Activated naive CD8-positive, alpha-beta T cell (primary cell): ENCODE data around the gene FABP3.
"Not testable (repeated sequence)": the region's sequence is repeated elsewhere in the genome, so short reads cannot be mapped to it uniquely, and the experiment has no call there.

Experiments used
- H3K27ac Mint-ChIP-seq: one replicate; pipeline ENCODE4 v1.8.0; 2021; ENCODE audit warnings: mixed read lengths
- H3K27me3 Mint-ChIP-seq: one replicate; pipeline ENCODE4 v1.8.0; 2021; ENCODE audit warnings: mixed read lengths
- H3K36me3 Mint-ChIP-seq: one replicate; pipeline ENCODE4 v1.8.0; 2021; ENCODE audit warnings: mixed read lengths
- H3K4me1 Mint-ChIP-seq: one replicate; pipeline ENCODE4 v1.8.0; 2021; ENCODE audit warnings: low read depth, mixed read lengths
- H3K4me3 Mint-ChIP-seq: one replicate; pipeline ENCODE4 v1.8.0; 2021; ENCODE audit warnings: mild to moderate bottlenecking, mixed read lengths
- H3K9me3 Mint-ChIP-seq: one replicate; pipeline ENCODE4 v1.8.0; 2021; ENCODE audit warnings: low read depth, mixed read lengths

The FABP3 gene

GRCh38 chr1:31386576-31387243, 13.8 kb upstream of the FABP3 start:
- H3K4me3 Mint-ChIP-seq, H3K27ac Mint-ChIP-seq, H3K9me3 Mint-ChIP-seq, H3K36me3 Mint-ChIP-seq, H3K4me1 Mint-ChIP-seq: not testable (repeated sequence)
- H3K27me3 Mint-ChIP-seq = peaks cover 11% of the 10 kb centered on the region

- Mint-ChIP-seq H3K4me3 (no peak overlapping the region), H3K9me3 (no peaks in the 10 kb centered on the region), H3K36me3 (no peaks in the 10 kb centered on the region), H3K27me3 (peaks cover 14% of the 10 kb centered on the region), H3K4me1 (no peaks in the 10 kb centered on the region), H3K27ac (no peak overlapping the region)
Measured at GRCh38 chr1:31383967-31384366, 11.1 kb upstream of the FABP3 start.

- Mint-ChIP-seq H3K27me3 (peaks cover 11% of the 10 kb centered on the region), H3K36me3 (no peaks in the 10 kb centered on the region), H3K4me1 (no peaks in the 10 kb centered on the region), H3K9me3 (no peaks in the 10 kb centered on the region), H3K27ac (no peak overlapping the region), H3K4me3 (no peak overlapping the region)
Measured at GRCh38 chr1:31382379-31382989, 9.6 kb upstream of the FABP3 start.

- H3K4me3 Mint-ChIP-seq = no peak overlapping the region
- H3K9me3 Mint-ChIP-seq = no peaks in the 10 kb centered on the region
- H3K4me1 Mint-ChIP-seq = no peaks in the 10 kb centered on the region
- H3K36me3 Mint-ChIP-seq = no peaks in the 10 kb centered on the region
- H3K27ac Mint-ChIP-seq = no peak overlapping the region
- H3K27me3 Mint-ChIP-seq = peaks cover 11% of the 10 kb centered on the region
Measured at GRCh38 chr1:31381394-31382294, 8.8 kb upstream of the FABP3 start.

- no peak overlapping the region for H3K27ac Mint-ChIP-seq
- no peaks in the 10 kb centered on the region for H3K4me1 Mint-ChIP-seq
- peaks cover 9% of the 10 kb centered on the region for H3K27me3 Mint-ChIP-seq
- H3K4me3 Mint-ChIP-seq = no peak overlapping the region
- H3K9me3 Mint-ChIP-seq = no peaks in the 10 kb centered on the region
- H3K36me3 Mint-ChIP-seq = no peaks in the 10 kb centered on the region
Measured at GRCh38 chr1:31380181-31380580, 7.3 kb upstream of the FABP3 start.

DNA sequence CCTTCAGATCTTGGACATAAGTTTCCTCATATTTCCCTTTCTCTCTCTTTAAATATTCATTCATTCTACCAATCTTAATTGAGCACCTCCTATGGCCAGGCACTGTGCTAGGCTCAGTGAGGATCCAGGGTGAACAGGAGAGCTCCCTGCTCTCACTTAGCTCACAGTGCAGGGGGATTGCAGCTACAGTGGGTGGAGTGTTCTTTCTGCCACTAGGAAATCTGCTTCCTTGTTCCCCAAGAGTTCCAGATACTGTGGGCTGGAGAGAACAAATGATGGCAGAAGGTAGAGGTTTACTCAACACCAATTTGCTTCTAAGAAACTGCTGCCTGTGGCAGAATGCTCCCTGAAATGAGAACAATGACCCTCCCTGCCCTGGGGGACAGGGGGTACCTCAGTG, 5.1 kb upstream of the FABP3 start:
- H3K27ac Mint-ChIP-seq = no peak overlapping the region
- H3K4me3 Mint-ChIP-seq = no peak overlapping the region
- H3K9me3 Mint-ChIP-seq = no peaks in the 10 kb centered on the region
- H3K4me1 Mint-ChIP-seq = peaks cover 9% of the 10 kb centered on the region
- no peaks in the 10 kb centered on the region for H3K36me3 Mint-ChIP-seq
- H3K27me3 Mint-ChIP-seq = peaks cover 3% of the 10 kb centered on the region

- H3K9me3 Mint-ChIP-seq = no peaks in the 10 kb centered on the region
- H3K27me3 Mint-ChIP-seq = peaks cover 3% of the 10 kb centered on the region
- H3K27ac Mint-ChIP-seq = no peak overlapping the region
- H3K36me3 Mint-ChIP-seq = no peaks in the 10 kb centered on the region
- H3K4me1 Mint-ChIP-seq = peaks cover 11% of the 10 kb centered on the region
- H3K4me3 Mint-ChIP-seq = no peak overlapping the region
Measured at GRCh38 chr1:31377364-31377863, 4.5 kb upstream of the FABP3 start.

DNA sequence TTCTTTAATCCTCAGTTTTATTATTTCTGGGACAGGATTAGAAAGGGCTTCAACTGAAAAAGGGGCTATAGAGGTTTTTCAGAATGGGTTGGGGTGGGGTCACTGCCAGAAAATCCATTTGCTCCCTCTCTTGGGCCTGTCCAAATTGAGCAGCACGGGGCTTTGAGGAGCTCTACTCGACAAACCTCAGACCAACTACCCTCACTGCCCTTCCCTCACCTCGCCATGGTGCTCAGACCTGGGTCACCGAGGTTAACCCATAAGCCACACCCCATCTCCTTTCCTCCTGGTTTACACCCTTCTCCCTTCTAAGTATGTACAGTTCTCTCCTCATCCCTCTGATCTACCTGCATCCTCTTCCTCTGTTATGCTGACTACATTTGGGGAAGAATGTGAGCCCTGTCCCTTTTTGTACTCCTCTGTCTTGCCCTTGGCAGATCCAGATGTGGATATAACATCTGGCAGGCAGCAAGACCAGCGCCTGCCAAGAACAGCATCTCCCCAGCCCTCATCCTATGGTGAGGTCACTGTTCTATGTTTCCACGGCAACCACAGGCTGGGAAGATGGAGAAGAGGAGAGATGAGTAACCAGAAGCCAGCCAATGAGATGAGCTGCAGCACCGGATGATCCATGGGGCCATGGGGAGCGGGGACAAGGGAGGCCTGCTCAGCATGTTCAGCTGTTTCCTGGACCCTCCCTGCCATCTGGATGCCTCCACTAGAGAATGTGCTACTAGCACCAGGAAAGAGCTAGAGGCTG, 3.7 kb upstream of the FABP3 start:
- H3K36me3 Mint-ChIP-seq = no peaks in the 10 kb centered on the region
- no peak overlapping the region for H3K27ac Mint-ChIP-seq
- no peak overlapping the region for H3K4me3 Mint-ChIP-seq
- peaks cover 3% of the 10 kb centered on the region for H3K27me3 Mint-ChIP-seq
- peaks cover 12% of the 10 kb centered on the region for H3K4me1 Mint-ChIP-seq
- H3K9me3 Mint-ChIP-seq = no peaks in the 10 kb centered on the region

DNA sequence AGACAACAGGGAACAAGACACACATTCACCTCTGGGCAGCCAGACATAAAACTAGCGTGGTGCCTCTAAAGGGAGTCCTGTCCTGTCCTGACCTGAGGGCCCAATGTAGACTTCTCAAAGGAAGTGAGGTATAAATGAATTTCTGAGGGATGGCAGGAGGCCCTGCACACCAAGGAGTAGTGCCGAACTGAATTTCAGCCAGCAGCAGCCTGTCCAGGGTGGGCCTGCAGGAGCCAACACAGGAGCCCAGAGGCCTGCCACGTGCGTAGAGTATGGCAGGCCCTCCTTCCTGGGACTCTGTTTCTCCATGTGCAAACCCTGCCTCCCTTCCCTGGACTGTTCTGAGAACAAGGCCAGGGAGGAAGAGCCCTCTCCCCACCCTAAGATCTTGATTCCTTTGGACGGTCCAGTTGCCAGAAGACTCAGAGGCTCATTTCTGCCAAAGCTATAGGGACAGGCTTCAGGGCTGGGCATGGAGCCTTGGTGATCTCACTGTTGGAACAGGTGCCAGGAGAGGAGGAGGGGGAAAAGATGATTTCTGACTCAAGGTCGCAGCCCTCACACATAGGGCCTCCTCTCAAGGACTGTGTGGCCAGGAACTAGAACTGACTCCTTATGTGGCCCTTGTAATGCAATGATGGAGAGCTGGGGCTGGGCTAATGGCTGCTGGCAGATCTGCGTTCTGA, 1.8 kb upstream of the FABP3 start:
- H3K27ac Mint-ChIP-seq = no peak overlapping the region
- H3K27me3 Mint-ChIP-seq = no peaks in the 10 kb centered on the region
- H3K36me3 Mint-ChIP-seq = no peaks in the 10 kb centered on the region
- peak overlapping the region; percentile 90 for H3K4me3 Mint-ChIP-seq
- peaks cover 12% of the 10 kb centered on the region for H3K4me1 Mint-ChIP-seq
- H3K9me3 Mint-ChIP-seq = no peaks in the 10 kb centered on the region

- Mint-ChIP-seq H3K36me3 (no peaks in the 10 kb centered on the region), H3K4me3 (peak overlapping the region; percentile 90), H3K27ac (no peak overlapping the region), H3K9me3 (no peaks in the 10 kb centered on the region), H3K4me1 (peaks cover 12% of the 10 kb centered on the region), H3K27me3 (no peaks in the 10 kb centered on the region)
Measured at GRCh38 chr1:31373897-31374486, 1.1 kb upstream of the FABP3 start.

DNA sequence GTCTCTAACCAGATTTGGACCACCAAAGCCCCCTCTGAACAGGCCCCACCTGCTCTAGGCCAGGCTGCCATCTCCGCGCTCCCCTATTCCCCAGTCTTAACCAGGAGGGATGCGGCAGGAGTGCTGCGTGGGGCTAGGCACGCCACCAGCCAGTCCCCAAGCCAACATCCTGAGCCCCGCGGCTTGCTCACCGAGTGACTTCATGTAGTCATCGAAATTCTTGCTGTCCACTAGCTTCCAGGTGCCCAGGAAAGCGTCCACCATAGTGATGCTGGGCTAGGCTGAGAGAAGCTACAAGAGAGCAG, 173 bp downstream of the FABP3 start:
- Mint-ChIP-seq H3K27ac (no peak overlapping the region), H3K36me3 (no peaks in the 10 kb centered on the region), H3K27me3 (no peaks in the 10 kb centered on the region), H3K9me3 (no peaks in the 10 kb centered on the region), H3K4me3 (peak overlapping the region; percentile 58), H3K4me1 (peaks cover 12% of the 10 kb centered on the region)

DNA sequence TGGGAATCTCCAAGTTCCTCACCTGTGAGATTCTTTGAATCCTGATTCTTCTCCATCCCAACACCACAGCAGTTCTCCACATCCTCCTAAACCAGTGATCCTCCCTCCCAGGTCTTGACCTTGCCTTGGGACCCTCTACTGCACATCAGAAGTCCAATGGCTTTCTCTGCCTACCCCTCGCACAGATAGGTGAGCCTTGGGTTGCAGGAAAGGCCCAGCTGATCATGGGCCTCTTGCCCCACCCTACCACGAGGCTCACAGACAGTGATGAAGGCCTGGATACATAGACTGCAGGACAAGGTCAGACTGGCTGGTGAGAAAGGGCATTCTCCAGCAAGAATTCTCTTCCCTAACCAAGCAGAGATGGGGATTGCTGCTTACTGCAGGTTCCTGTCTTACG, 825 bp downstream of the FABP3 start:
- Mint-ChIP-seq H3K27me3 (no peaks in the 10 kb centered on the region), H3K27ac (no peak overlapping the region), H3K4me3 (peak overlapping the region; percentile 58), H3K4me1 (peaks cover 12% of the 10 kb centered on the region), H3K36me3 (no peaks in the 10 kb centered on the region), H3K9me3 (no peaks in the 10 kb centered on the region)

DNA sequence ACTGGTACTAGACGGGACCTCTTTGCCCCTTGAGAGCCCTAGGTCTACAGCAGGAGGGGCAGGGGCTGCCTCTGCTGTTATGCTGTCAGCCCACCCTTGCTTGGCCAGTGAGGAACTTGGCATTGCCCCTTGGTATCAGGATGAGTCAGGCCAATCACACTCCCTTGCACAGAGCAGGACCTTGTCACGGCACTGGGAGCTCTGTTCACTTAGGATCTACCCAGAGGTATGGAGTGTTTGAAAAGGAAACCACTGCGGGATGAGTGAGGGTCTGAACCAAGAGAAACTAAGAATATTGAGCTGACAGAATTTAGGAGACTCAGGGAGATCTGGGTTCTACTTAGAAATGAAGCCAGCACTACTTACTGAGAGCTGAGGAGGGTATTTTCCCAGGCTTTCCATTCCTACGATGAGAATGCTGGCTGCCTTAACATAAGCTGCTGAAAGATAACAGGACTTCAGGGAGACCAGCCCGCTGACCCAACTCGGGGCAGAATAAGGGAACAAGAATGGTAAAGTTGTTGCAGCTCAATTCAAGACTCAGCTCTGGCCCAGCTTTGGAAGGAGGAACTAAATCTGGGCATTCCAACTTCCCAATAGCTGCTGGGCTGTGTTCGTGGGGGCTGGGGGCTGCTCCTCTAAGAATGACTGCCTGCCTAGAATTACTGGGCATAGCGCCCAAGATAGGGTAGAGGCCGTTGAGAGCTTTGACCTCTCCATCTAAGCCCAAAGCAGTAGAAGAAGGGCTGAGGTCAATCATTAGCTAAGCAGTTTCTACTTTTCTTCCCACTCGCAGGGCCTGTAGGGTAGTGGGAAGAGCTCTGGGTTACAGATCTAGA, 1.5 kb downstream of the FABP3 start:
- H3K27ac Mint-ChIP-seq = no peak overlapping the region

More for the DNA sequence above, 1.5 kb downstream of the FABP3 start:
- no peaks in the 10 kb centered on the region for H3K27me3 Mint-ChIP-seq
- H3K4me3 Mint-ChIP-seq = no peak overlapping the region
- H3K36me3 Mint-ChIP-seq = no peaks in the 10 kb centered on the region
- peaks cover 12% of the 10 kb centered on the region for H3K4me1 Mint-ChIP-seq
- no peaks in the 10 kb centered on the region for H3K9me3 Mint-ChIP-seq
